ENCODE results near the gene DNAJB2. TPM values are rescaled to one million over a fixed set of nuclear protein-coding genes. Genes with fewer than 3 reads are reported as not detected.
A peak's percentile ranks its signal among the peaks of the same experiment; 100 is the strongest.

The DNAJB2 gene
- total RNA-seq, 1 experiment from 2014 or later, result 36.2 TPM

- ChIA-PET CTCF (interaction anchor here (1.4 to 1.6 kb wide), 3 partner anchors 21 to 244 kb away, joined by 4 to 22 read pairs (median 6); no protein-coding TSS in a partner anchor), POLR2A (interaction anchor here (0.6 to 1.6 kb wide), 9 partner anchors 9 to 68 kb away, joined by 3 to 8 read pairs (median 4); partner anchors contain the start of genes ANKZF1, ATG9A, GLB1L and STK16), RAD21 (ENCODE audit: low non-redundant PET in 1 of 2, low total read pairs in 2 of 2, uncharacterized antibody in 2 of 2, unreplicated experiment in 2 of 2) (interaction anchor here in 1 of 2 experiments (1.1 kb wide), 1 partner anchor 25 kb away, joined by 3 read pairs; no protein-coding TSS in a partner anchor)
- Histone ChIP-seq H3K9me2 (ENCODE audit: insufficient read depth) (no peaks in the 10 kb centered on the region), H3K9me3 (ENCODE audit: control insufficient read depth in 1 of 2, insufficient read depth in 1 of 2, low read depth in 1 of 2, low read length in 2 of 2) (no peaks in the 10 kb centered on the region), H3K27me3 (ENCODE audit: insufficient read depth, low read length) (peaks cover 6% of the 10 kb centered on the region; the same call in 1 of the 2 replicates), H3K9ac (ENCODE audit: low read length) (peak overlapping the region; percentile 60), H3K4me2 (ENCODE audit: low read length) (peak overlapping the region; percentile 92), H3K79me2 (ENCODE audit: insufficient read depth, low read length) (no peaks in the 10 kb centered on the region), H3K4me3 (replicated peaks in 1 of 2; ENCODE audit: low read depth in 1 of 2, low read length in 2 of 2) (peak overlapping the region; percentile 3 to 50), H3K27ac (ENCODE audit: low read depth, low read length) (peak overlapping the region; percentile 76), H3K36me3 (ENCODE audit: control insufficient read depth in 1 of 2, insufficient read depth in 2 of 2, low read length in 2 of 2) (no peaks in the 10 kb centered on the region), H2AFZ (ENCODE audit: low read depth, low read length, poor library complexity, severe bottlenecking) (peak overlapping the region; percentile 66), H4K20me1 (ENCODE audit: insufficient read depth) (no peaks in the 10 kb centered on the region), H3K4me1 (ENCODE audit: control insufficient read depth in 1 of 2, insufficient read depth in 2 of 2, low read length in 2 of 2) (peaks cover 42 to 55% of the 10 kb centered on the region in 2 experiments)
- TF ChIP-seq CEBPB (IDR thresholded peaks at IDR 0.05; ENCODE audit: low read depth) (no peak), POLR2AphosphoS5 (IDR thresholded peaks at IDR 0.05; ENCODE audit: low read depth, low read length) (peak; percentile 40; the same call in 1 of the 2 replicates), RAD21 (IDR thresholded peaks at IDR 0.05; ENCODE audit: low read depth) (no peak), YY1 (IDR thresholded peaks at IDR 0.05; ENCODE audit: extremely low read depth, insufficient replicate concordance, low read depth, low read length) (peak; percentile 36)
- DNase-seq (ENCODE audit: low read depth, low spot score) (peak; percentile 72), ATAC-seq (peak; percentile 77)
- BruUV-seq (replicated peaks), result no TSS peak
- intact Hi-C loops (cut with micrococcal nuclease), result loop anchor here (1.0 kb wide), 2 partner anchors 45 to 55 kb away; partner anchors contain the start of genes ANKZF1 and ATG9A
Measured at GRCh38 chr2:219273937-219274336, 5.2 kb upstream of the DNAJB2 start.

- Histone ChIP-seq H2AFZ (ENCODE audit: low read depth, low read length, poor library complexity, severe bottlenecking) (peak overlapping the region; percentile 66), H3K9me3 (ENCODE audit: control insufficient read depth in 1 of 2, insufficient read depth in 1 of 2, low read depth in 1 of 2, low read length in 2 of 2) (no peaks in the 10 kb centered on the region), H3K9ac (ENCODE audit: low read length) (peak overlapping the region; percentile 60), H3K36me3 (ENCODE audit: control insufficient read depth in 1 of 2, insufficient read depth in 2 of 2, low read length in 2 of 2) (no peaks in the 10 kb centered on the region), H3K4me3 (replicated peaks in 1 of 2; ENCODE audit: low read depth in 1 of 2, low read length in 2 of 2) (peak overlapping the region; percentile 3 to 50), H4K20me1 (ENCODE audit: insufficient read depth) (no peaks in the 10 kb centered on the region), H3K27me3 (ENCODE audit: insufficient read depth, low read length) (peaks cover 6% of the 10 kb centered on the region; the same call in 1 of the 2 replicates), H3K4me1 (ENCODE audit: control insufficient read depth in 1 of 2, insufficient read depth in 2 of 2, low read length in 2 of 2) (peaks cover 42 to 59% of the 10 kb centered on the region in 2 experiments), H3K27ac (ENCODE audit: low read depth, low read length) (peak overlapping the region; percentile 76), H3K9me2 (ENCODE audit: insufficient read depth) (no peaks in the 10 kb centered on the region), H3K79me2 (ENCODE audit: insufficient read depth, low read length) (no peaks in the 10 kb centered on the region), H3K4me2 (ENCODE audit: low read length) (peak overlapping the region; percentile 92)
- ATAC-seq (peak; percentile 47), DNase-seq (ENCODE audit: low read depth, low spot score) (peak; percentile 64)
- intact Hi-C loops (cut with micrococcal nuclease), result loop anchor here (1.0 kb wide), 2 partner anchors 45 to 55 kb away; partner anchors contain the start of genes ANKZF1 and ATG9A
- TF ChIP-seq REST (IDR thresholded peaks at IDR 0.05; ENCODE audit: low read depth) (no peak), EZH2 (IDR thresholded peaks at IDR 0.05) (no peak), EGR1 (IDR thresholded peaks at IDR 0.05; ENCODE audit: low read depth) (no peak), TCF7L2 (IDR thresholded peaks at IDR 0.05; ENCODE audit: borderline replicate concordance, extremely low read depth, insufficient read depth, insufficient read length) (peak; percentile 67)
- ChIA-PET RAD21 (ENCODE audit: low non-redundant PET in 1 of 2, low total read pairs in 2 of 2, uncharacterized antibody in 2 of 2, unreplicated experiment in 2 of 2) (interaction anchor here in 1 of 2 experiments (0.9 to 1.1 kb wide), 2 partner anchors 22 to 25 kb away, joined by 3 to 5 read pairs; partner anchors contain the start of gene TUBA4B), POLR2A (interaction anchor here (1.1 to 1.6 kb wide), 8 partner anchors 8 to 45 kb away, joined by 3 to 8 read pairs (median 4); partner anchors contain the start of genes ANKZF1, ATG9A, GLB1L and STK16), CTCF (interaction anchor here (1.0 to 1.6 kb wide), 4 partner anchors 20 to 245 kb away, joined by 3 to 22 read pairs (median 5); partner anchors contain the start of genes ANKZF1 and ATG9A)
- BruUV-seq (replicated peaks), result no TSS peak
Measured at GRCh38 chr2:219274361-219274921, 4.7 kb upstream of the DNAJB2 start.
